K562 (cell line): Measurements from ENCODE around the gene TSEN34. TPM values are rescaled to one million over a fixed set of nuclear protein-coding genes. Genes with fewer than 3 reads are reported as not detected.

Source experiments
- ADNP ChIP-seq: fragments of 200-800 bp; sonication (Bioruptor generic); IDR thresholded peaks from 2 replicates; pipeline ENCODE4 v1.6.1; 2016; ENCODE audit warnings: missing genetic modification characterization, missing compliant biosample characterization
- ATF7 ChIP-seq: fragments of 450-650 bp; IDR thresholded peaks from 2 replicates; pipeline ENCODE4 v1.7.1; 2014; ENCODE audit warnings: mild to moderate bottlenecking, moderate library complexity
- BACH1 ChIP-seq: fragments of 200-800 bp; sonication (Bioruptor generic); IDR thresholded peaks from 2 replicates; pipeline ENCODE4 v1.6.1; 2016; ENCODE audit warnings: missing genetic modification characterization, missing compliant biosample characterization
- BRD4 ChIP-seq: fragments of 200-600 bp; sonication (generic); IDR thresholded peaks from 2 replicates; pipeline ENCODE4 v1.6.1; 2017; ENCODE audit warnings: inconsistent platforms
- CHD1 ChIP-seq: fragments of 200-600 bp; sonication (generic); IDR thresholded peaks from one replicate; pipeline ENCODE4 v1.6.1; 2012; ENCODE audit warnings: mild to moderate bottlenecking, moderate library complexity, low read length, inconsistent platforms
- HNRNPH1 ChIP-seq: fragments of 200-400 bp; formaldehyde crosslinking; optimal IDR thresholded peaks from 2 replicates; pipeline ENCODE3; 2017; ENCODE audit warnings: low read depth, mild to moderate bottlenecking, low read length, moderate library complexity
- JUNB ChIP-seq: fragments of 450-650 bp; formaldehyde crosslinking; conservative IDR thresholded peaks from 2 replicates; pipeline ENCODE4 v1.4.0; 2020; ENCODE audit warnings: mild to moderate bottlenecking
- NFATC3 ChIP-seq: fragments of 450-650 bp; IDR thresholded peaks from 2 replicates; pipeline ENCODE4 v1.6.1; 2017; ENCODE audit warnings: mild to moderate bottlenecking
- POLR2AphosphoS5 ChIP-seq: IDR thresholded peaks from 2 replicates; pipeline ENCODE4 v1.6.1; 2011; ENCODE audit warnings: mild to moderate bottlenecking, low read depth, low read length, moderate library complexity; ENCODE audit not compliant: control insufficient read depth, insufficient read depth
- PTTG1 ChIP-seq: fragments of 450-650 bp; IDR thresholded peaks from 2 replicates; pipeline ENCODE4 v1.6.1; 2016; ENCODE audit warnings: low read depth, mild to moderate bottlenecking, missing genetic modification characterization, missing compliant biosample characterization
- SAP30 ChIP-seq: fragments of 200-600 bp; sonication (generic); IDR thresholded peaks from 2 replicates; pipeline ENCODE4 v1.6.1; 2012; ENCODE audit warnings: borderline replicate concordance, low read depth, mild to moderate bottlenecking, moderate library complexity, low read length, control low read depth, inconsistent platforms; ENCODE audit not compliant: insufficient read depth, poor library complexity, severe bottlenecking
- SP1 ChIP-seq: sonication (generic); formaldehyde crosslinking; IDR thresholded peaks from 2 replicates; pipeline ENCODE4 v1.8.1; 2022; ENCODE audit warnings: mild to moderate bottlenecking, missing genetic modification reagents
- TEAD2 ChIP-seq: fragments of 450-650 bp; IDR thresholded peaks from 2 replicates; pipeline ENCODE4 v1.6.1; 2016; ENCODE audit warnings: missing genetic modification characterization, control low read depth, missing compliant biosample characterization
- TEAD4 ChIP-seq, 2 experiments: sonication (generic) in 1 of 2; formaldehyde crosslinking in 1 of 2; IDR thresholded peaks; 2 replicates each; pipeline versions ENCODE4 v1.6.1 to v1.8.0; 2012 to 2022; ENCODE audit warnings: borderline replicate concordance in 1 of 2, inconsistent platforms in 1 of 2, low read length in 1 of 2, mild to moderate bottlenecking in 1 of 2, missing genetic modification reagents in 1 of 2
- TGIF2 ChIP-seq: sonication (generic); formaldehyde crosslinking; IDR thresholded peaks from 2 replicates; pipeline ENCODE4 v1.8.1; 2022; ENCODE audit warnings: mild to moderate bottlenecking, missing genetic modification reagents, moderate library complexity
- TRIM28 ChIP-seq: fragments of 450-650 bp; IDR thresholded peaks from 2 replicates; pipeline ENCODE4 v1.6.1; 2017
- XRCC5 ChIP-seq: fragments of 200-400 bp; formaldehyde crosslinking; IDR thresholded peaks from 2 replicates; pipeline ENCODE4 v1.6.1; 2017; ENCODE audit warnings: low read depth, mild to moderate bottlenecking, low read length
- ZBED1 ChIP-seq: IDR thresholded peaks from 2 replicates; pipeline ENCODE4 v1.6.1; 2014
- ZFX ChIP-seq: sonication (generic); formaldehyde crosslinking; IDR thresholded peaks from 2 replicates; pipeline ENCODE4 v1.8.0; 2022; ENCODE audit warnings: mild to moderate bottlenecking, missing genetic modification reagents, moderate library complexity
- ZNF146 ChIP-seq: IDR thresholded peaks from one replicate; pipeline ENCODE4 v1.6.1; 2018; ENCODE audit warnings: missing compliant biosample characterization; ENCODE audit not compliant: unreplicated experiment
- ZNF197 ChIP-seq: fragments of 200-800 bp; sonication (Bioruptor generic); IDR thresholded peaks from 2 replicates; pipeline ENCODE4 v1.6.1; 2016; ENCODE audit warnings: low read depth, missing genetic modification characterization, missing compliant biosample characterization
- ZNF212 ChIP-seq: fragments of 450-650 bp; formaldehyde crosslinking; IDR thresholded peaks from 2 replicates; pipeline ENCODE4 v1.4.0; 2020; ENCODE audit warnings: mild to moderate bottlenecking
- ZNF668 ChIP-seq: fragments of 250-450 bp; sonication (Bioruptor Pico); IDR thresholded peaks from 2 replicates; pipeline ENCODE4 v1.8.0; 2022; ENCODE audit warnings: mild to moderate bottlenecking, inconsistent platforms
- ZNF785 ChIP-seq: fragments of 250-450 bp; sonication (Bioruptor Pico); IDR thresholded peaks from 2 replicates; pipeline ENCODE4 v1.4.0; 2020; ENCODE audit warnings: mild to moderate bottlenecking
- ZNF79 ChIP-seq: fragments of 250-450 bp; sonication (Bioruptor Pico); IDR thresholded peaks from 2 replicates; pipeline ENCODE4 v1.4.0; 2020; ENCODE audit warnings: low read depth, mild to moderate bottlenecking, moderate library complexity
- polyA plus RNA-seq, 8 experiments: library from polyadenylated mRNA; depleted of rRNA in 4 of 8; stranded (reverse) in 5 of 8; unstranded in 3 of 8; fragments of >200 nt; fragmentation: Nextera tagmentation in 2 of 8; fragmentation: Illumina TruSeq in 1 of 8; extraction: Ambion mirVana in 2 of 8; extraction: Trizol in 1 of 8; gene quantifications; 2 replicates each; pipeline versions ENCODE4 v1.2.1 to v1.2.3, GENCODE V29; 2011 to 2014; ENCODE audit warnings: inconsistent platforms in 1 of 8, missing spikeins in 1 of 8
- total RNA-seq, 7 experiments: library from RNA; depleted of rRNA in 6 of 7; stranded (reverse); fragments of >200 nt in 6 of 7; fragmentation: Illumina TruSeq in 2 of 7; extraction: Trizol in 2 of 7; gene quantifications; 2 replicates each; pipeline versions ENCODE4 v1.2.1 to v1.2.3, GENCODE V29; 2011 to 2021; ENCODE audit warnings: low replicate concordance in 1 of 7
- TF ChIP-seq, protein P1 (sequence below): fragments of 250-450 bp; sonication (Bioruptor Pico); IDR thresholded peaks from 2 replicates; pipeline ENCODE4 v1.5.0; 2021
- TF ChIP-seq, protein P2 (sequence below), 2 experiments: fragments of 450-650 bp in 1 of 2; sonication (generic) in 1 of 2; formaldehyde crosslinking in 1 of 2; IDR thresholded peaks in 1 of 2; conservative IDR thresholded peaks in 1 of 2; 2 replicates each; pipeline versions ENCODE4 v1.6.1 to v1.8.1; 2016 to 2023; ENCODE audit warnings: mild to moderate bottlenecking in 2 of 2, moderate library complexity in 2 of 2, inconsistent platforms in 1 of 2, missing genetic modification reagents in 1 of 2

Gene TSEN34
- total and polyA plus RNA-seq, 9 of the 15 experiments (the other 6 are each of a cell fraction or from before 2014, with no cell fraction given): 3.1 to 57.6 (median 29.5) TPM

GRCh38 chr19:54189145-54189734 is 1.9 kb upstream of the TSEN34 start, which contains the start of gene MBOAT7 (continued):
- peak; percentile 69 for TF ChIP-seq ZFX (CRISPR knock-in tag)
- no peak for TF ChIP-seq ZNF79 (CRISPR knock-in tag)
- no peak for TF ChIP-seq TEAD2 (tag)
- TF ChIP-seq SP1 (CRISPR knock-in tag): no peak; the same call in 1 of the 2 replicates
- TF ChIP-seq ZNF668 (CRISPR knock-in tag): no peak
- no peak for TF ChIP-seq CHD1
- no peak; the same call in 1 of the 2 replicates for TF ChIP-seq NFATC3
- TF ChIP-seq, protein P1, sequence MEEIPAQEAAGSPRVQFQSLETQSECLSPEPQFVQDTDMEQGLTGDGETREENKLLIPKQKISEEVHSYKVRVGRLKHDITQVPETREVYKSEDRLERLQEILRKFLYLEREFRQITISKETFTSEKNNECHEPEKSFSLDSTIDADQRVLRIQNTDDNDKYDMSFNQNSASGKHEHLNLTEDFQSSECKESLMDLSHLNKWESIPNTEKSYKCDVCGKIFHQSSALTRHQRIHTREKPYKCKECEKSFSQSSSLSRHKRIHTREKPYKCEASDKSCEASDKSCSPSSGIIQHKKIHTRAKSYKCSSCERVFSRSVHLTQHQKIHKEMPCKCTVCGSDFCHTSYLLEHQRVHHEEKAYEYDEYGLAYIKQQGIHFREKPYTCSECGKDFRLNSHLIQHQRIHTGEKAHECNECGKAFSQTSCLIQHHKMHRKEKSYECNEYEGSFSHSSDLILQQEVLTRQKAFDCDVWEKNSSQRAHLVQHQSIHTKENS (CRISPR knock-in tag): no peak
- TF ChIP-seq ZNF197 (CRISPR knock-in tag): no peak
- TF ChIP-seq ZBED1: 0 out of 2 replicates have a peak, but pooled peaks have one; percentile 34
- no peak; the same call in 1 of the 2 replicates for TF ChIP-seq ATF7
- TF ChIP-seq BACH1: no peak
- TF ChIP-seq BRD4: no peak
- no peak for TF ChIP-seq HNRNPH1
- no peak for TF ChIP-seq ZNF146 (CRISPR knock-in tag)
- no peak for TF ChIP-seq ZNF785
- no peak for TF ChIP-seq ZNF212
- TF ChIP-seq SAP30: peak; percentile 78
- TF ChIP-seq PTTG1 (tag): no peak
- no peak for TF ChIP-seq JUNB (CRISPR knock-in tag)
- TF ChIP-seq ADNP (tag): no peak
- no peak for TF ChIP-seq TRIM28
- TF ChIP-seq, protein P2, sequence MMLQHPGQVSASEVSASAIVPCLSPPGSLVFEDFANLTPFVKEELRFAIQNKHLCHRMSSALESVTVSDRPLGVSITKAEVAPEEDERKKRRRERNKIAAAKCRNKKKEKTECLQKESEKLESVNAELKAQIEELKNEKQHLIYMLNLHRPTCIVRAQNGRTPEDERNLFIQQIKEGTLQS (IDR thresholded peaks at IDR 0.05): no peak
- TF ChIP-seq, protein P2 (CRISPR knock-in tag; conservative IDR thresholded peaks at IDR 0.05): no peak
- no peak for TF ChIP-seq TGIF2 (CRISPR knock-in tag)
- peak; percentile 67 for TF ChIP-seq POLR2AphosphoS5
- 0 out of 2 replicates have a peak, but pooled peaks have one; percentile 16 for TF ChIP-seq TEAD4 (IDR thresholded peaks at IDR 0.05; ENCODE audit: low read length)
- TF ChIP-seq TEAD4 (CRISPR knock-in tag; IDR thresholded peaks at IDR 0.05; ENCODE audit: borderline replicate concordance): no peak
- no peak for TF ChIP-seq XRCC5
